GM21447 (cell line): ENCODE data around the gene MSI1.

Source experiments
- ATAC-seq: cut with Tn5 transposase; IDR thresholded peaks from one replicate; pipeline ENCODE4 v1.9.1; 2021; ENCODE audit not compliant: unreplicated experiment

Gene MSI1

DNA sequence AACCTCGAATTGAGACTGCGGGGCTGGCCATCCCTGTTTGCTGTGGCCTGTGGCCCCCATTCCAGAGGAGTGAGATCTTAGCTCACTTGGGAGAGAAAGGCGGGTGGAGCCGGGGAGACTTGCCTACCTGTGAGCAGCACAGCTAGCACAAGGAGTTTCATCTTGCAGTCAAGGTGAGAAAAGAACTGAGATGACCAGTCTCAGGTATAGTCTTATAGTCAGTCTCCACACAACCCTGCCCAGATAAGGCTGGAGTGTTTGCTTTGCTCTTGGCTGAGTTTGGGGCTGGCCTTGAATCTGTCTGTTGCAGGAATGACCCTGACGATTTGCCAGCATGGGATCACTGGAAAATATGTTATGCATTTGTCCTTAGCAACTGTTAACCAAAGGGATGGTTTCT is 41.4 kb downstream of the MSI1 start, which contains the start of gene PLA2G1B:
Gene PLA2G1B, minus strand, starts transcription at position 187 of the 400 bp plus-strand sequence. Its CDS starts 26 bp downstream, at position 161.
- ATAC-seq = no peak

DNA sequence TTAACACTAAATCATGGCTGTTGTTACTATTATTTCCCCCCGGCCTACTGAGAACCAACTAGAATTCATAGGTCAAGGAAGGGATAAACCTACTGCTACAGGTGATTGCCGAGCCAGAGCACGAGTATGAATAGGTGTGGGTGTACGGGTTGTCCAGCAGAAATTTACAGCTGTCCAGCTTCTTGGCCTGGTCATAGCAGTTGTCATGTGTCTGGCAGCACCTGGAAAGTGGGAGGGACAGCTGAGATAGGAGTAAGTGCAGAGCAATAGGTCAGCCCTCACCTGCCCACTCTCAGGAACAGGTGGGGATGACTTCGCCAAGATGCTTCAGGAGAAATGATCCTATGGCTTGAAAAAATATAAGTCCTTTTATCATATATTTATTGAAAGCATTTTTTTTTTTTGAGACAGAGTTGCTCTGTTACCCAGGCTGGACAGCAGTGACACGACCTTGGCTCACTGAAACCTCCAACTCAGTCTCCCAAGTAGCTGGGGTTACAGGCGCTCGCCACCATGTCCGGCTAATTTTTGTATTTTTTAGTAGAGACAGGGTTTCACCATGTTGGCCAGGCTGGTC is 44.0 kb downstream of the MSI1 start:
- no peak for ATAC-seq

DNA sequence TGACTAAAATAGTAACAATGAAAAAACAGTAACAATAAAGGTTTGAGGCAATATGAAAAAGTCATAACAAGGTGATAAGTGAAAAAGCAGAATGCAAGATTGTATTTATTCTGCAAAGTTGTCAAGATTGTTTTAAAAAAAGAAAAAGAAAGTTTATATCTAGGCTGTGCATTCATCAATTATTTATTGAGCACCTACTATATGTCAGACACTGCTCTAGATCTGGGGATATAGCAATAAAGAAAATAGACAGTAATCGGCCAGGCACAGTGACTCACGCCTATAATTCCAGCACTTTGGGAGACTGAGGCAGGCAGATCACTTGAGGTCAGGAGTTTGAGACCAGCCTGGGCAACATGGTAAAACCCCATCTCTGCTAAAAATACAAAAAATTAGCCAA is 45.2 kb downstream of the MSI1 start:
- no peak for ATAC-seq

DNA sequence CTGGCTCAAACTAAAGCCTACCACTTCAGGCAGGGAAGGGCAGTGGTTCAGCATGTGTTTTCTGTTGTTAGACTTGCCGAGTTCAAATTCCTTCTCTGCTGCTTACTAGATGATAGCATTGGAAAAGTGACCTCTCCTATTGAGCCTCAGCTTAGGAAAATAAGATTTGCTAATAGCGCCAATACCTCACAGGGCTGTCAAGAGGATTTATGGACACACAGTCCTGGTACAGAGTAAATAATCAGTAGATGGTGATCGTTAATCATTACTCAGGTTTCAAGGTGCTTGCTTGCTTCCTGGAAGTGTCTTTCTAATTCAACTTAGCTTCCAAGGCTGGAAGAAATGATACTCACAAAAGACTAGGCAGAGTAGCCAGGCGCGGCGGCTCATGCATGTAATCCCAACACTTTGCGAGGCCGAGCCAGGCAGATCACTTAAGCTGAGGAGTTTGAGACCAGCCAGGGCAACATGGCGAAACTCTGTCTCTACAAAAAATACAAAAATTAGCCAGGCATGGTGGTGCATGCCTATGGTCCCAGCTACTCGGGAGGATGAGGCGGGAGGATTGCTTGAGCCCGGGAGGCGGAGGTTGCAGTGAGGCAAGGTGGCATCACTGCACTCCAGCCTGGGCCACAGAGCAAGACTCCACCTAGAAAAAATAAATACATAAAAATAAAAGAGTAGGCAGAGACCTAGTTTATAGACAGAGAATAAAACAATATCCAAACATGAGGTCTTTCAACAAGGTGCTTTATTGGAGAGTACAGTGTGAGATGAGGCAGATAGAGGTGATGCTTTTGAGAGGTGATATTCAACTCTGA is 47.4 kb downstream of the MSI1 start:
- no peak for ATAC-seq

DNA sequence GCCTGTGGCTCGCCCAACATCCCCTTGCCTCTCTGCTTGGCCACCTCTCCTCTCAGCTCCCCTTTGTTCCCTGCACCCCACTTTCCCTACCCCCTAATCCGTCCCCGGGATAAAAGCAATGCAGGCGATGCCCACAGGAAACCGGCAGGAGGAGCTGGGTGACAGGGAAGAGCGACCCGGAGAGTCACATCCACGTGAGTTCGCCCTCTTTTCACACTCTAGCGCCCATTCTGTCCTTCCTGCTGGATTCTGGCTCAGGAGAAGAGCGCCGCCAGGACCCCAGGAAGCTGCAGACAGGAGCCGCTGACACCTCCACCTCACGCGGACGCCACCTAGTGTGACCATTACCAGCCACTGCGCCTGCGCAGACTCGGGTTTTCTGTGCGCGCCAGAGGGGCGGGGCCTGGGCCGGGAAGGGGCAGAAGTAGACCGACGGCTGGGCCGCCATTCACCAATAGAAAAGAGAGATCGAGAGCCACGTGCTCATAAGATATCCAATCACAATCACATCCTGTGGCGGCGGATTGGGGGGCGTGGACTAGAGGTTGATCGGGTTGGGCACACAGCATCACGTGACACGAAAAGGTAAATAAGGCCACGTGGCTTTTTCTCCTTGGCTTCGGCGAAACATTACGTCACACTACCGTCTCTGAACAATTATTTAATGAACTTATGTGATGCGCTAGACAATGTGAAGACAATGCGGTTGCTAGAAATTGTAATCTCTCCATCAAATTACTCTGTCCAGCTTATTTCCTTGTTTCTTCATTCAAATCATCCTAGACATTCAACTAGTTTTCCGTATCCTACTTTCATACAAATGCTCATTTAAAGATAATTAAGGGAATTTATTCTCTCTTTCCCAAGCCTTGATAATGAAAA is 51.5 kb downstream of the MSI1 start:
- ATAC-seq = peak; percentile 99

DNA sequence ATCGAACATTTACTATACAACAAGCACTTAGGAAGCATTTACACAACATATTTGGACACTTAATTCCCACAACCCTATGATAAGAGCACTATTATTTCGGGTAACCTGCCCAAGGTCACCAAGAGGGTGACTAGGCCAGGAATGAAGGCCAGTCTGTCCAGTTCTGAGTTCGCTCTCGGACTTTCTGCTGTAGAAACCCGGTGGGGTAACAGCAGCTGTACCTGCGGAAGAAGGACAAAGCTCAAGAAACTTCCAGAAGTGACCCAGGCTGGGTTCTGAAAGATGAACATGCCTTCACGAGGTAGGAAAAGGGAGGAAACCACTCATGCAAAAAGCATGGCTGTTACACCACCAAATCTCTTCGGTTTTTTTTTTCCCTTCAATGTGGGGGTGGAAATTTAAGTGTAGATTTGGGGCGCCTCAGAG is 52.2 kb downstream of the MSI1 start:
- no peak for ATAC-seq

DNA sequence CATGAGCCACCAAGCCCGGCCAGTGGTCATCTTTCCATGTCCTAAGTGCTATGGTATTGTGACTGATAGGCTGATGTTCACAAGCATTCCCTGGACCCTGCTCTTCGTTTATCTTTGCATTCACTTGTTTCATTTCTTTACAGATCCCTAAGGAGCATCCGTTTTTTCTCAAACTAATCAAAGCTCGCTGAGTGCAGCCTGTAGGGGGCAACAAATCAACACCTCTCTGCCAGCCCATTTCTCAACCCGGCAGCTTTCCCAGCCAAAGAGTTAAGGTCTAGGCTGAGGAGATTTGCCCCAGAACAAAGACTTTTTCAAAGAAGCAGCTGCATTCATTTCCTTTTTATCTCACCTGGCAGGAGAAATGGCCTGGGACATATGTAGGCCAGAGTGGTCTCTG is 54.7 kb downstream of the MSI1 start:
- ATAC-seq = no peak

DNA sequence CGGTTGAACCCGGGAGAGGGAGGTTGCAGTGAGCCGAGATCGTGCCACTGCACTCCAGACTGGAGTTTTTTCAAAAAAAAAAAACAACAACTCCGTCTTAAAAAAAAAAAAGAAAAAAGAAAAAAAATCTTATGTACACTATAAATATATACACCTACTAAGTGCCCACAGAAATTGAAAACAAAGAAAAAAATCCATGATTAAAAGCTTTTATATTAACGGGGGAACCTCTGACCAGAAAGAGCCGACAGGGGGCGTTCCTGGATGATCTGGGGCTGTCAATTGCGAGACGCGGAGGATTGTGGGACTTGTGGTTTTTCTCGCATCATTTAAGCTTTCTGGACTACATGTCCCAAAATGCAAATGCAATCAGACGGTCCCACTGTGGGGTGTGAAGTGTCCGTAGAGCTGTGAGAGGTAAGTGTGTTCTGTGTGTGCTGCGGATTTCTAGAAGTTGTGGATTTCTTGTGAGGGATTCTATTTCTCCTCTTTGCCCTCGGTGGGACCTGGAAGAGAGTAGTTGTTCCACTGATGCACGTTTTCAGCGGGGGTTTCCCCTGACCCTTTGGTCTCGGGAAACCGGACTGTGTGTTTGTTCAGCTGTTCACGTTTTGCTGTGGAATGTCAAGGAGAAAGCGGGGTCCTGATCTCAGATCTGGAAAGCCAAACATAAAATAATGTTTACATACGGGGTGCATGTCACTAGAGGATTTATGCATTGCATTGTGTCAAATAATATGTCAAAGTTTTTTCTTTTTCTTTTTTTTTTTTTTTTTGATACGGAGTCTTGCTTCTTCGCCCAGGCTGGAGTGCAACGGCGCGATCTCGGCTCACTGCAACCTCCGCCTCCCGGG is 66.8 kb downstream of the MSI1 start, which contains the start of gene SIRT4:
Gene SIRT4, plus strand, starts transcription at position 360 of the 854 bp plus-strand sequence. CDS start 1,241 bp downstream, outside the sequence.
- peak; percentile 97 for ATAC-seq

DNA sequence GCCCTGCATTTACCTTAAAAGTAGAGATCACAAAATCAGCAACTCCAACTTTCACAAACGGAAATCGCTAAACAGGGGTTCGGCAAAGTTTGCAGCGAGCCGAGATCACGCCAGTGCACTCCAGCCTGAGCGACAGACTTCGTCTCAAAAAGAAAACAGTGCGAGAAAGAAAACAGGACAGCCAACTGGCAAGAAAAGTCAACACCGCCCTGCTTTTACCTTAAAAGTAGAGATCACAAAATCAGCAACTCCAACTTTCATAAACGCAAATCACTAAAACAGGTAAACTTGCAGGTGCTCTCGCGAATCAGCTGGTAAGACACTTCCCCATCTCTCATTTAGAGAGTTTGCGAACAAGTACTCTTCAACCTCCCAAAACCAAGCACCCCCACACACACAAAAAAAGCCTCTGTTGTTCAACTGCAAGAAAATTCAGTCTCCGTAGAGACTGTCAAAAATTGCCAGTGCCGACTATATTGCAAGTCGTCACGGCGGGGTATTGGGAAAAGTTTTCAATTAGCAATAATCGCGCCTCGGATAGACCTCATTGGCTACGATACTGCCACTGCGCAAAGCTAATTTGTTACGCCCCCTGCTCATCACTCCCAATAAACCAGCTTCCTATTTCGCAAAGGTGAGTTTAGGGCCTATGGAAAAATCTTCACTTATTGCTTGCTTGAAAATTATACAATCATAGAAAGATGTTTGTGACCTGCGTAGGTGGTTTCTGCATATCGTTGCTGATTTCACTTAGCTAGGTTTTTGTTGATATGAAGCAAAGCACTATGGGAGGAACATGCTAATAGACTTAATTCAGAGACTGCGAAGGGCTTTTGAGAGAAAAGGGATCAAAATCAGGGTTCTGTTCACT is 76.1 kb downstream of the MSI1 start, which contains the start of gene RNU4-1:
Gene RNU4-1, minus strand, starts transcription at position 577 of the 871 bp plus-strand sequence.
- peak; percentile 49 for ATAC-seq

DNA sequence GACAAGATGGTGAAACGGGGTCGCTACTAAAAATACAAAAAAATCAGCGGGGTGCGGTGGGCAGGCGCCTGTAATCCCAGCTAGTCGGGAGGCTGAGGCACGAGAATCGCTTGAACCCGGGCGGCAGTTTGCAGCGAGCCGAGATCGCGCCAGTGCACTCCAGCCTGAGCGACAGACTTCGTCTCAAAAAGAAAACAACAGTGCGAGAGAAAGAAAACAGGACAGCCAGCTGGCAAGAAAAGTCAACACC is 76.6 kb downstream of the MSI1 start:
- ATAC-seq = peak; percentile 3
